ENCODE results near the gene ANKS1B.
"Not testable (repeated sequence)": the region's sequence is repeated elsewhere in the genome, so short reads cannot be mapped to it uniquely, and the experiment has no call there.

Gene ANKS1B

GRCh38 chr12:99386907-99387306 is 597.8 kb downstream of the ANKS1B start:
- no peak for DNase-seq (ENCODE audit: low read depth in 2 of 2, low spot score in 1 of 2)

- no peak for DNase-seq (ENCODE audit: low read depth in 2 of 2, low spot score in 1 of 2)
Observed at GRCh38 chr12:99383258-99383657, 601.5 kb downstream of the ANKS1B start.

- no peak for DNase-seq (ENCODE audit: low read depth in 2 of 2, low spot score in 1 of 2)
Observed at GRCh38 chr12:99381992-99382391, 602.7 kb downstream of the ANKS1B start.

- DNase-seq (ENCODE audit: low read depth in 2 of 2, low spot score in 1 of 2), result no peak
Observed at GRCh38 chr12:99380701-99381100, 604.0 kb downstream of the ANKS1B start.

- DNase-seq (ENCODE audit: low read depth in 2 of 2, low spot score in 1 of 2), result no peak
Observed at GRCh38 chr12:99374023-99374422, 610.7 kb downstream of the ANKS1B start.

GRCh38 chr12:99372257-99372920 is 612.3 kb downstream of the ANKS1B start:
- DNase-seq (ENCODE audit: low read depth in 2 of 2, low spot score in 1 of 2), result no peak

- no peak for DNase-seq (ENCODE audit: low read depth in 2 of 2, low spot score in 1 of 2)
Observed at GRCh38 chr12:99370421-99371138, 614.2 kb downstream of the ANKS1B start.

GRCh38 chr12:99367181-99367580 is 617.6 kb downstream of the ANKS1B start:
- DNase-seq (ENCODE audit: low read depth in 2 of 2, low spot score in 1 of 2), result no peak

GRCh38 chr12:99352269-99352668 is 632.5 kb downstream of the ANKS1B start:
- no peak for DNase-seq (ENCODE audit: low read depth in 2 of 2, low spot score in 1 of 2)

GRCh38 chr12:99343960-99344359 is 640.8 kb downstream of the ANKS1B start:
- no peak for DNase-seq (ENCODE audit: low read depth in 2 of 2, low spot score in 1 of 2)

GRCh38 chr12:99339663-99340062 is 645.1 kb downstream of the ANKS1B start:
- DNase-seq (ENCODE audit: low read depth in 2 of 2, low spot score in 1 of 2), result no peak

GRCh38 chr12:99334285-99335056 is 650.3 kb downstream of the ANKS1B start:
- no peak for DNase-seq (ENCODE audit: low read depth in 2 of 2, low spot score in 1 of 2)

- no peak for DNase-seq (ENCODE audit: low read depth in 2 of 2, low spot score in 1 of 2)
Observed at GRCh38 chr12:99332936-99333591, 651.7 kb downstream of the ANKS1B start.

GRCh38 chr12:99330216-99330615 is 654.5 kb downstream of the ANKS1B start:
- DNase-seq (ENCODE audit: low read depth in 2 of 2, low spot score in 1 of 2), result no peak

- DNase-seq (ENCODE audit: low read depth in 2 of 2, low spot score in 1 of 2), result not testable (repeated sequence)
Observed at GRCh38 chr12:99321210-99321609, 663.5 kb downstream of the ANKS1B start.

GRCh38 chr12:99311373-99311772 is 673.4 kb downstream of the ANKS1B start:
- DNase-seq (ENCODE audit: low read depth in 2 of 2, low spot score in 1 of 2), result no peak

- DNase-seq (ENCODE audit: low read depth in 2 of 2, low spot score in 1 of 2), result no peak
Observed at GRCh38 chr12:99309812-99310211, 674.9 kb downstream of the ANKS1B start.

- no peak for DNase-seq (ENCODE audit: low read depth in 2 of 2, low spot score in 1 of 2)
Observed at GRCh38 chr12:99302874-99303273, 681.9 kb downstream of the ANKS1B start.

GRCh38 chr12:99287136-99287535 is 697.6 kb downstream of the ANKS1B start:
- no peak for DNase-seq (ENCODE audit: low read depth in 2 of 2, low spot score in 1 of 2)

GRCh38 chr12:99284161-99284560 is 700.6 kb downstream of the ANKS1B start:
- no peak for DNase-seq (ENCODE audit: low read depth in 2 of 2, low spot score in 1 of 2)

- DNase-seq (ENCODE audit: low read depth in 2 of 2, low spot score in 1 of 2), result no peak
Observed at GRCh38 chr12:99282624-99283023, 702.1 kb downstream of the ANKS1B start.

- DNase-seq (ENCODE audit: low read depth in 2 of 2, low spot score in 1 of 2), result no peak
Observed at GRCh38 chr12:99282086-99282485, 702.6 kb downstream of the ANKS1B start.

Data from stimulated activated CD8-positive, alpha-beta memory T cell treated with anti-CD3 and anti-CD28 coated beads, Interleukin-4, amount 100 ng/mL, for 1 hour (primary cell).